GM21723 (cell line): ENCODE results near the gene TMEM26.

ENCODE experiments used
- ATAC-seq: cut with Tn5 transposase; IDR thresholded peaks from one replicate; pipeline ENCODE4 v1.9.1; 2021; ENCODE audit warnings: mild to moderate bottlenecking, moderate library complexity; ENCODE audit not compliant: unreplicated experiment

TMEM26 gene

DNA sequence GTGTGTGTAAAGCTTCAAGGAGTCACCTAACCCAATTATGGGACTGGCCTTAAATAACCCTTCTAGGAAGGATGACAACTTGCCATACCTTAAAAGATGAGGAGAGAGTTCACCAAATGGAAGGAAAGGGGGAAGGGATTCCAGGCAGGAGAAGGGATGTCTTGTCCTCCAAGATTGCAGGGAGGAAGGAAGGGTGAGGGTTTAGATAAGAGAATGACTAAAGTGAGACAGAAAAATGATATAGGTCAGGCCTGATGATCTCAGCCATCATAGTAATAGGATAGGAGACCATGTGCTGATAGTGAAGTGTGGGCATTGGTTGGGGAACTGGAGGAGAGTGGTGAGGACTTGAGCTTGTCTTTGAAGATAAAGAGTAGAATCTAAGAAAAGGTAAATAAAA is 7.7 kb upstream of the TMEM26 start:
- ATAC-seq = no peak

DNA sequence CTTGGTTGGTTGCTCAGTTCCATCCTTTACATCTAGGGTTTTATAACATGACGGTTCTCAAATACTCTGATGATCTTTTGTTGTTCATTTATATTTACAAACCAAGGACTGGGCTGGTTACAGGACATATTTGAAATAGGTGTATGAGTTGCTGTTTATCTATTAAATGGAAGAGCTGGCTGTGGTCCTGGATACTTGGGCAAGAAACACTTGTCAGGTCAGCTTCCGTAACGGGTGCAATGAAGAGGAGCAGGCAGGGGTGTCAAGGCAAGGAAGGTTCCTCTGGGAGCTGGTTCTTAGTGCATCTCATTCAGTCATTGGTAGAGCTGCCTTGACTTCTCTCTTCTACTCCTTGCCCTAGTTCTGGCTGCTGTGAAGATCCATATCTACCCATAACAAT is 4.8 kb upstream of the TMEM26 start:
- ATAC-seq = no peak

DNA sequence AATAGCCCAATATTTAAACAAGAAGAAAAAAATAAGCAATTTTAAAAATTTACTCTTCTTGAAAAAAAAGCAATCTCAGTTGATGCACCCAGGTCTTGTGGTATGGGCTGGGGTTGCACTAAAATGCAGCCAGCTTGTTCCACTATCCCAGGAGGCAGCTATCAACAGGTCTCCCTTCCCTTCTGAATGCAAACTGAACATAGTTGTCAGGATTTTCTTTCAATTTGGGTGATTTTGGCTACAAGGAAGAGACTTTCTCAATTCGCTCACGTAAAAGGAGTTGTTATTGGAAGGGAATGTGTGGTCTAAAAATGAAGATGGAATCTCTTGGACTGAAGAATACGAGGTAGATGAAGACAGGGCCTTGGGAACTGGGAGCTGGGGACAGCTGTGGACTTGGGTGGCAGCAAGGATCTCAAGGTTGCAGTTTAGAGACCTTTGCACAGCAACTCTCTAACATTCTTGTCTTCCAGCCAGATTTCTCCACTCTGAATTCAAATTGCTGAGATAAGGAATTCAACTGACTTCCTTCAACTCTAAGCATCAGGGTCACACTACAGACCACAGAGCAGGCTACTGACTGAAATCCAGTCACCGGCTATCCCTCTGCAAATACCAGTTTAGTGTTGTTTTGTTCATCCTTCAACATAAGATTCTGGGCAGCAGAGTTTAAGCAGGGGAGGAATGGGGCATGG is 3.1 kb upstream of the TMEM26 start:
- no peak for ATAC-seq

DNA sequence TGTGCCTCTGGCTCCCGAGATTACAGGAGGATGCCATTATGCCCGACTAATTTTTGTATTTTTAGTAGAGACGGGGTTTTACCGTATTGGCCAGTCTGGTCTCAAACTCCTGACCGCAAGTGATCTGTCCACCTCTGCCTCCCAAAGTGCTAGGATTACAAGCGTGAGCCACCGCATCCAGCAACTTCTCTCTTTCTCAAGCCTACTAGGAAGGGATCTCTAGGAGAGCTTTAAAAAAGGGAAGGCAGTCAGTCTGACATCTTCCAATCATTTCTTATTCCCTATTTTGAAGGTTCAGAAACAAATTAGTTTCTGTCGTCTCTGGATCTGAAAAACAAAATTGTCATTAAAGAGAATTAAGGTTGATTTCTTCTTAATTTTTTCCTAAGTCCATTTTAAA is 2.5 kb upstream of the TMEM26 start:
- no peak for ATAC-seq

DNA sequence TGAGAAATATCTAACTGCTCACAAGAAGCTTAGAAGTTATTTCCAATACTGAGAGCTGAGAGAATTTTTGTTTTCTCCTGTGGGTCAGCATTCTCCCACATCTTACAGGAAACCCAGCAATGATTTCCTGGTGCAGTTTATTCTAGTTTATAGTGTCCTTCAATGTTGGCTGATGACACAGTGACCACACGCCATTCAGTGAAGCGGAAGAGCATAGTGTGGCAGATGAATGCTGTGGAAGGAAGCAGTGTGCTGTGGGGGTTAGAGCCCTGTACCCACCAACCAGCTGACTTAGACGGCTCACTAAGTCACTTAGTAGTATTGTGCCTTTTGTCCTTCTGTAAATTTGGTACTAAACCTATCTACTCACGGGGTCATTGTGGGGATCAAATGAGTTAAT is 1.4 kb upstream of the TMEM26 start:
- no peak for ATAC-seq

DNA sequence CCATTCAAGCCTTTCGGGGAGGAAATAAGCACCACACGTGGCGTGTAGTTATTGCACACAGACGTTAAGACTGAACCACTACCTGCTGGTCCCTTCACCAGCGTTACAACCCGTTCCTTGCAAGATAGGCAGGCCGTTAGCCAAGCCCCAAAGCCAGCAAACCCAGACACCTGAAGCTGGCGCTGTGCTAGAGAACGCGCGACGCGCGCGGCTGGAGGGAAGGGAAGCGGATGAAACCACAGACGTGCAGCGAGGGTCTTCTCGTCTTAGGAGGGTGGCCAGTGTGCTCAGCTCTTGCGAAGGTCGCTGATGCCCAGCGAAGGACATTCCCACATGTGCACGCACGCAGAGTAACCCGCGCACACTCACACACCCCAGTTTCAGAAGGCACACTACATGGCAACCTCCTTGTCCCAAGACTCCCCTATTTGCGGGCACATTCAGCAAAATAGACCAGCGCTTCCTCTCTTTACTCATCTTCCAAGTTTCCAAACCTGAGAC is 980 bp downstream of the TMEM26 start:
- ATAC-seq = no peak

DNA sequence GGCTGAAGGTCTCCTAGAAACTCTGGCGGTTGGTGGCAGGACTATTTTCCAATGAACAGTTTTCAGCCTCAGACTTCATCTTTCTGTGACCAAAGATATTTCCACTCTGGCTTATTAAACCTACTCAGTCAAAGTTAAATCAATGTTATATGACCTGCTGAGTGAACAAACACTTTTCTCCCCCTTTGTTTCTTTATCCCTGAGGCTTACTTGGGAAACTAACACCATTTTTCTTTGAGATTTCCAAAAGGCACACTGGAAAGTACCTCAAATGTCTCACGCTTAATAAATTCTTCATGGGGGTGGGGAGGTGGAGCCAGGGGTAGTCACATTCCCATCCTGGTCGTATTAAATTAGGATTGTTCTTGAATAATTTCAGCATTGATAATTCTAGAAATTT is 1.8 kb downstream of the TMEM26 start:
- ATAC-seq = no peak

DNA sequence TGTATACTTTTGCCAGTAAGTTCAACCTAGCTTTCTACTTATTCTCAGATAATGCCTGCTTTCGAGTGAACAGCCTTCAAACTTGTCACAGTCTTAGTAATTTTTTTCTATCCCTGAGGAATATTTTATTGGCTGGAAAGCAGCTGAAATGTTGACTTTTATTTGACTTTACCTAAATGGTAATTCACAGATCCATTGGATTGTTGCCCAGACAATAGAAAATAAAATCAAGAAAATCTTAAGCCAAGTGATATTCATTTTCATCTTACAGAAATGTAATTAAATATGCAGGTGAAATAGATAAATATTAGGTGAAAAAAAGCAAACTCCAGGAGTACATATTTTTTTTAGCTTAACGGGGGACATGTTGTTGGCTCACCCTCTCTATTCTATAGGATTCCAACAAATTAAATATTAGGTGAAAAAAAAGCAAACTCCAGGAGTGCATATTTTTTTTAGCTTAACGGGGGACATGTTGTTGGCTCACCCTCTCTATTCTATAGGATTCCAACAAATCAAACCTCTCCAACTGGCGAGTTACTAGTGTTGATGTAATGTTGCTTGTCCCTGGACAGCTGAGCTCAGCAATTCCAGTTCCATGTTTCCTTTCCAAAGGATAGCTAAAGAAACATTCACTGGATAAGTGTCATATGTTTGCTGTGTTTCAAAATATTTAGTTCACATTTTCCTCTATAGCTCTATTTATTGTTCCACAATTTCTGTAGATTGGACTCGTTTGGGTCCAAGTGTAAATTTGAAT is 4.2 kb downstream of the TMEM26 start:
- no peak for ATAC-seq

DNA sequence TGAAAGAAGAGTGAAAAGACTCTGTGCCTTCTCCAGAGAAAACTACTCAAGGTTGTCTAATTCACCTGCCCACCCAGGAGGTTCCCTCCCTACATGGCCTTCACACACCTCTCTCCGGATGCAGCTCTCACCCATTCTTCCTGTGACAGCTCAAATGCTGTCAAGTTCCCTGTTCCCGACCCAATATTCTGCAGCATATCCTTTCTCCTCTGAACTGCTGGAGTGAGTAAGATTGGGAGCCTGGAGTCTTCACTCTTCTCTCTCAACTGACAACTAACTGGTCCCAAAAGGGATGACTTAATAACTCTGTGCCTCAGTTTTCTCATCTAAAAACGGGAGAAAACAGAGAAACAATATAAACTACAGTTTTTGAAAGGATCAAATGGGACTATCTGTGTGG is 5.1 kb downstream of the TMEM26 start:
- no peak for ATAC-seq

DNA sequence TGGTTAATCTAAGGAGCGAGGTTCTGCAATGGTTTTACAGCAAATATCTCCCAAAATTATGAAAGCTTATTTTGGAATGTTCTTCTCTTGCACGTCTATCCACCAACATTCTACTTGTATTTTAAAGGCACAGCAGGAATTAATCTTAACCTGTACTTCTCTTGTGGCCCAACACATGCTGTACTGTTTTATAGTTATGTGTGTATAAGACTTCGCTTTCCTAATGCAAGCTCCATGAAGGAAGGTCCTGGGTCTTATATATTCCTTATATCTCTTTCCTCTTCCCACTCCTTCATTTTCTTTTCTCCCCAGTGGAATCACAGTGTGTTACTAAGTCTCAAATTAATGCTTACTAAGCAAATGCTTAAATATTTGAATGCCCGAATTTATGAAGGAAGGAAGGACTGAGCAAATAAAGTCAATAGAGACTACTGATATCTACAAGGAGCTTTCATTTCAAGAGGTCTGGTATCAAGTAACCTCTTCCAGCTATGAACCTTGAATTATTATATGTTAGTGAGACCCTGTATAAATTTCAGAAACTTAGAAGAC is 14.0 kb downstream of the TMEM26 start:
- no peak for ATAC-seq

DNA sequence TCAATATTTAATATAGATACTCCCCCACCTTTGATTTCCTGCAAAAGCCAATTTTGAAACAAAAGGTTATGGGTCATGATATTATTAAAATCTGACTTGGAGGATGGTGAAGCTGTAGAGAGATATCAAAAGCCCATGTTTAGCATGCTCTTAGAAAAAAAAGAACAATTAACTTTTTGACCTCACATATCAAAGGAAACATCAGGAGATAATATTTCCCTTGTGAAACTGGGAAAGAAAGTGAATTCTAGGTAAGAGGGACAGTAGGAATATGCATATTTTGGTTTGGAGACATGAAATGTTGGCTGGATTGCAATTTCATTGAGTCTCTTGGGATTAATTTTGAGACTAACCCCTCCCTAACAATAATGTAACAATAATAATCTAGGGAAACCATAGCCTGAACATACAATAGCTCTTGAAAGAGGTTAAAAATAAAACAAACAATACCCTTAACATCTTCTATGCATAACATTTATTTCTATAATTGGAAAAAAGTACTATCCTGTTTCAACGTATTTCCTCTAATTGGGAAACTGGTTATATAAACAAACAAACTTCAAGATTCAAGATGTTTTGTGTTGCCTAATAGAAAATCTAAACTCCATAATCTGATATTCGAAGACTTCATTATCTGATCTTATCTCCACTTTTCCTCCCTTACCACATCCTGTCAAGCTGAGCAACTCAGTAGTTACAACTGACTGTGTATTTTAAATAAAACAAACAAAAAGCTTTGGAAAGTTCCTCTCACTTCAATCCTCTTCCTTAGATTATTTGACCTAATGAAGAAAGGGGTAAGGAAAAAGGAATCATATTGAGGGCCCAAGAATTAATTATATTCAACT is 14.8 kb downstream of the TMEM26 start:
- no peak for ATAC-seq

DNA sequence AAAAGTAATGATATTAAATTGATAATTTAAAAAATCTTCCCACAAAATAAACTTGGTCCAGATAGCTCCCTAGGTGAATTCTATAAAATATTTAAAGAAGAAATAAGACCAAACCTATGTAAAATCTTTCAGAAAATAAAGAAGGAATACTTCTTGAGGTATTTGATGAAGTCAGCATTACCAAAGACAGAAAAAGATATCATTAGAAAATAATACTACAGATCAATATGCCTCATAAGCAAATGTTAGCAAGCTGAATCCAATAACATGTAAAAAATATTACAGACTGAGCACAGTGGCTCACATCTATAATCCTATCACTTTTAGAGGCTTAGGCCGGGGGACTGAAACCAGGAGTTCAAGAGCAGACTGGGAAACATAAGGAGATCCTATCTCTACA is 30.0 kb downstream of the TMEM26 start:
- no peak for ATAC-seq

DNA sequence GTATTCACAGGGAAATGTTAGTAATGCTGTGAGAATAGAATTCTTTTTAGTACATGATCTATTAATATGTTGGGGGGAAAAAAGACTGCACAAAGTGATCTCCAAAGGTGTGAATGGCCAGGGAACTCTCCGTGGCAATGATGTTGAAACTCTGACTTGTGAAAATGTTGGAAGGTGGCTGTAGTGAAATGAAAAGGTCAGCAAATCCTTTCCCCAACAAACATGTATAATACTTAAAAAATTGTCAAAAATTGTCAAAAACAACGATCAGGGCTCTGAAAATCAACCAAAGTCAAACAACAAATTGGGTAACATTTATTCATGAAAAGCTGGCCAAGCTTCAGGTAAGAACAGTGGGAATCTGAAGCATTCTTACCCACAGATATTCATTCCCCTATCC is 35.5 kb downstream of the TMEM26 start:
- ATAC-seq = no peak

DNA sequence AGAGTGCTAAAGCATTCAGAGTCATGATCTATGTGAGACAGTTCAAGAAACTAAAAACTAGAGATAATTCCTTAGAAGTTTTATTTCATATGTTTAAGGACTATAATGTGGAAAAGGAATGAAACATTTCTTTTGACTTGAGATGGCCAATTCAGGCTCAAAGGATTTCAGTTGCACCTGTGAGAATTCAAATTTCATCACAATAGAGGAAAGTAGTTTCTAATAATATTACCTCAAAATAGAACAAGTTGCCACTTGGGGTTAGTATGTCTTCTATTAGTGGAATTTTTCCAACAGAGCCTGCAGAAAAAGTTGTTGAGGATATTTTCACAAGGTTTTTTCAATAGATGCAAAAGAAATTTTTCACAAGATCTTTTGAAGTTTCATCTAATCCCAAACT is 37.4 kb downstream of the TMEM26 start:
- ATAC-seq = no peak

DNA sequence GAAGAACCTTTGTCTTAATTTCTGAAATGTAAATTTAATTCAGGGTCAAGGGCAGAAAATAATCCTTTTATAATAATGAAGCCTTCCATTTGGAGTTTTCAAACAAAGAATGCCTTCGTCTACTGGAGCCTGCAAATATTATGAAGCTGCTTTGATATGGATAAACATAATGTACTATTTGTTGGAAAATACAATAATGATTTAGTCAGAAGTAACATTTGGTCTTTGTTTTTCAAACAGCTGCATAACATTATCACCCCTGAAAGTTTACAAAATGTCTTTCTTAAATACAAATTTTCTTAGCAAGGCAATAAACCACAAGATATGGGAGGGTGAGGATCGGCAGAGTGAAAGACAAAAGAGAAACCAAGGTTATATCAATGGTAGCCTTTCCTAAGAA is 41.5 kb downstream of the TMEM26 start:
- no peak for ATAC-seq

DNA sequence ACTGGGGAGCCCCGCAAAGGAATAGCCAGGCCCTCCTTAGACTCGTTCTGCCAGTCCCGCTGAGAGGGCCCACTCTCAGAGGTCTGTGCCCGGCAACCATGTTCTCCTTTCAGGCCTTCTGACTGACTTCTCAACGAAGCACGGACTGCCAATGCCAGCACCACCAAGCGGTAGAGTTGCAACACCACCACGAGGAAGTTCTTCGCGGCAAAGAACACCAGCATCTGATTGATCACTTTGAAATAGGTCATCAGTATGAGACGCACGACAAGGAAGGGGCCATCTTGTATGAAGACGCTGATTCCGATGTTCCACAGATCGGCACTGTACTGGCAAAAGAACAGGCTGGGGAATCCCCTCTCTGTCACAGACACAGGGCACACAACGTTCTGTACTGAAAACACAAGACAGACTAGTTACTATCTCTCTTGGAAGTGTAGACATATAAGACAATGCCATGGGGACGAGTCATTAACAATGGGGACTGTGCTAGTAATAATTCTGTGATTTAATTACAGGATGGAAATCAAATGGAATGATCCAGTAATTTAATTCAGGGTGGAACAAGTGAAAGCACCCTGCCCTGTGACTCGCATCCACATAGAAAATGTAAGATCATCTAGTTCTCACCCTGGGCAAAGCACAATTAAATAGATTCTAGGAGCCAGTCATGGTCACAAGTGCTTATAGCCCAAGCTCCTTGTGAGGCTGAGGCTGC is 42.7 kb downstream of the TMEM26 start:
- ATAC-seq = no peak

DNA sequence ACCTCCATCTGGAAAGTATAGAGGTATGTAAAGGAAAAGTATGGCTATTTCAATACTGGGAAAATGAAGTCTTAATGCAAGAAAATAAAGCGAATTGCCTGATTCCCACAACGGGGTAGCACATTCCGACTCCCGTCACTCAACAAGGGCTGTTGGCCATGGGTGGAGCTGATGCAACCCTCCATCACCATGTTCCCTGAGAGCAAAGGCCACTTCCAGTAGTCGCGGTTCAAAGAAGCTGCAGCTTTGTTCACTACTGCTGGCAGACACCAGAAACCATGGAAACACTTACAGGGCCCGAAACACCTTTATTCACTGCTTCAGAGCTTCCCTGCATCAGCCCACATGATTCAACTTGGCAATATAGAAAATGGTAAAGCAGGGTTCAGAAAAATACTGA is 44.0 kb downstream of the TMEM26 start:
- ATAC-seq = no peak

DNA sequence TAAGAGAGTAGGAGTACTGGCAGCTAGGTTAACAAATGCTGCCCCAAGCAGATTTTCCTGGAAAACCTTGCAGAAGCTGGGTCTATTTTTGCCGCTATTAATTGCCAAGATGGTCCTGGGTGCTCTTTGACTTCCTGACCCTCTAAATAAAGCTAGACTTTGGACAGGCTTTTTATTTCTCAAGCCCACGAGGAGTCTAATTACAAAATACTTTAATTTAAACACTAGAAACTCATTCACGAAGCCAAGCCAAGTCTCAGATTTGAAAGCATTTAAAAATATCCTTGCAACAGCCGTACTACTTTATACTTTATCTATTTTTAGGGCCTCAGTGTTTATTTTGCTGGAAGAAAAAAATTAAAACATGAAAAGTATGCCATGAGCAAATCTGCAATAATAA is 45.1 kb downstream of the TMEM26 start:
- no peak for ATAC-seq

DNA sequence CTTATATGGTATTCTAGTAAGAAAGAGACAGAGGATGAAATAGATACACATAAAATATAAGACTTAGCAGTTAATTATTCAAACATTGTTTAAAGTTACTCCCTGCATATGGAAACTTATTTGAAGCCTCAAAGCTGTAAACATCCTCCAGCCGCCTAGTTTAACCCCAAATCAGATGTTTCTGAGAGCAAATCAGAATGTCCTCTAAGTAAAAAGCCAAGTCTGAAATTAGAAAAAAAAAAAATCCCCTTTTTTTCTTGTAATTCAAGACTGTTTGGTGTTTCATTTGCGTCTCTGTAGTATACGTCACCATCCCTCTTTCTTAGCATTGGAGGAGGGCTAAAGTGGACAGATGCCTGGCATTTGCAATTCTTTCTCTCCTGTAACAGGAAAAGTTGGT is 46.4 kb downstream of the TMEM26 start:
- no peak for ATAC-seq

DNA sequence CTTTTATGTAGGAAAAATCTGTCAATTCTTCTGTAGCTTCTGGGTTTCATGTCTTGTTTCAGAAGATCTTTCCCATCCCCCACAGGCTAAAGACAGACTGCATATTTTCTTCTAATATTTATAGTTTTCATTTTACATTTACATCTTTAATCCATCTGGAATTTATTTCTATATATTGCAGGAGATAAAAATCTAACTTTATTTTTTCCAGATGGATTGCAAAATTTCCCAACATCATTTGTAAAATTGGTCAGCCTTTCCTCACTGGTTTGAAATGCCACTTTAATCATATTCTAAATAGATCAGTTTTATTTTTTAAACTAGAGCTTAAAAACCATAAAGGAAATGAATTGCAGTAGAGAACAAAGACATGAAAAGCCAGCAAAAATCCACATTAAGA is 46.9 kb downstream of the TMEM26 start:
- no peak for ATAC-seq

DNA sequence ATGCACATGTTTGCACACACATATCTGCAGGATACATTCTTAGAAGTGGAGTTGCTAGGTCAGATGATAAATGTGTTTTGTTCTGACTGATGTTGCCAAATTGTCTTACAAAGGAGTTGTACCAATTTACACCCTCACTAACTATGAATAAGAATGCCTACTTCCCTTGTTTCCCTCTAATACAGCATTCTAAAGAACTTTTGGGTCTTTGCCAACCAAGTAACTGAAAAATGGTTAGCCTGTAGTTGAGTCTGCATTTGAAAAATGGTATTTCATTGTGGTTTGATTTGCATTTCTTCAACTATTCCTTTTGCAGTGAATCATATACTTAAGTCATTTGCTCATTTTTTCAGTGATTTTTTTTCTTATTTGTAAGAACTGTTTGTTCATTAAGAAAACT is 48.4 kb downstream of the TMEM26 start:
- ATAC-seq = no peak
